H7 (cell line): ENCODE measurements around the gene RAP1GAP2. TPM values are rescaled to one million over a fixed set of nuclear protein-coding genes. Genes with fewer than 3 reads are reported as not detected.
A peak's percentile ranks its signal among the peaks of the same experiment; 100 is the strongest.

Experiments used
- DNase-seq: peaks from one replicate; pipeline ENCODE4 v3.0.0; 2012
- H3K27me3 ChIP-seq: 2 replicates; pipeline ENCODE4 v1.6.0; 2011; ENCODE audit warnings: mild to moderate bottlenecking, low read length; ENCODE audit not compliant: control insufficient read depth, insufficient read depth
- H3K36me3 ChIP-seq: replicated peaks from 2 replicates; pipeline ENCODE4 v1.5.1; 2011; ENCODE audit warnings: low read length; ENCODE audit not compliant: control insufficient read depth, insufficient read depth
- H3K4me3 ChIP-seq: 2 replicates; pipeline ENCODE4 v1.5.1; 2011; ENCODE audit warnings: low read depth, mild to moderate bottlenecking, control low read depth, low read length, moderate library complexity; ENCODE audit not compliant: insufficient read depth
- total RNA-seq: library from RNA; depleted of rRNA; stranded (reverse); fragments of >200 nt; shearing (Covaris generic); gene quantifications from 2 replicates; pipeline ENCODE4 v1.2.3, GENCODE V29; 2014

RAP1GAP2 gene
- total RNA-seq, 1 experiment from 2014 or later, result 35.5 TPM

DNA sequence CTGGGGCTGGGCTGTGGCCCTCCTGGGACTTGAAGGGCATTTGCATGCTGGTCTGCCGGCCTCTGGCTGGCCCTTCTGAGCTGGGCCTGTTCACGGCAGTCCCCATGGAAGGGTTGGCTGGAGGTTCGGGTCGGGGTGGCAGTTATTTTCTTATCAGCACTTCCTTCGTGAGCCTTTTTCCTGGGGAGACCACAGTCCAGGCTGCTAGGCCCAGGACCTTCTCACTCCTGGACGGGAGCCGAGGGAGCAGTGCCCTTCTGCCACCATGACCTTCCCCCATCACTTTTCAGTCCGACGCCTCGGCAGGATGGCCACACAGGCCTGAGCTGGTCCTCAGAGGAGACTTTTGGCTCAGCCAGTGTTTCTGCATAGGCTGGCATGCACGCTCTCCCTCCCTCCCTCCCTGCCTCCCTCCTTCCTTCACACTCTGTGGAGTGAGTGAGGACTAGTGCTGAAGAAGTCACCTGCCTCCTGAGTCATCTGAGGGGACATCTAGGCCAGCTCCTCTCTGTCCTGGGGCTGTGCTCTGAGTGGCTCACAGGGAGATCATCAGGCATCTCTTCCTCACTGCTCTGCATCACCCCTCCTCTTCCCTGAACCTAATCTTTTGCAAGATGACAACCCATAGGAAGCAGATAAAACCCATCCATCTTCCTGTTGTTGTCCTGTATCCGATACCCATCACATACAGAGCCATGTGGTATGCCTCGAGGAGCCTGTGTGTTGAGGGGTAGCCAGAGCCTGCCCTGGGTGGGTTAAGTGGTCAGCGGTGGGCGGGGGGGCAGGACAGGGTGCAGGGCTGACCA, 109.7 kb downstream of the RAP1GAP2 start:
- no peak for DNase-seq
- peaks cover 5% of the 10 kb centered on the region for H3K36me3 ChIP-seq
- H3K4me3 ChIP-seq, result no peak overlapping the region
- no peaks in the 10 kb centered on the region for H3K27me3 ChIP-seq

DNA sequence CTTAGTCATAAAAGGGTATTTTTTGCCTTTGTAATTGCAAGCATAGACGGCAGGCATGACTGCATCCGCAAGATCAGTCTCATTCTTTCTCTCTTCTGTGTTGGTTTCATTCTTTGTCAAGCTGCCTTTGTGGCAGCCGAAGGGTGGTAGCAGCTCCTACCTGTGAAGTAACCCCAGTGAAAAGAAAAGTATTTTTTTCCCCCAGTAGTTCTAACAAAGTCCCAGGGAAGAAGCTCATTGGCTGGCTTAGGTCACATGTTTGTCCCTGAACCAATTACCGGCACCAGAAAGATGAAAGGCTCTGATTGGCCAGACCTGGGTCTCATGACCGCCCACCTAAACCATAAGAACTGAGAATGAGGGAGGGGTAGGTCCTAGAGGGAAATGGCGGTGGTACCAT, 110.7 kb downstream of the RAP1GAP2 start:
- peaks cover 5% of the 10 kb centered on the region for H3K36me3 ChIP-seq
- no peak overlapping the region for H3K4me3 ChIP-seq
- DNase-seq, result no peak
- no peaks in the 10 kb centered on the region for H3K27me3 ChIP-seq

DNA sequence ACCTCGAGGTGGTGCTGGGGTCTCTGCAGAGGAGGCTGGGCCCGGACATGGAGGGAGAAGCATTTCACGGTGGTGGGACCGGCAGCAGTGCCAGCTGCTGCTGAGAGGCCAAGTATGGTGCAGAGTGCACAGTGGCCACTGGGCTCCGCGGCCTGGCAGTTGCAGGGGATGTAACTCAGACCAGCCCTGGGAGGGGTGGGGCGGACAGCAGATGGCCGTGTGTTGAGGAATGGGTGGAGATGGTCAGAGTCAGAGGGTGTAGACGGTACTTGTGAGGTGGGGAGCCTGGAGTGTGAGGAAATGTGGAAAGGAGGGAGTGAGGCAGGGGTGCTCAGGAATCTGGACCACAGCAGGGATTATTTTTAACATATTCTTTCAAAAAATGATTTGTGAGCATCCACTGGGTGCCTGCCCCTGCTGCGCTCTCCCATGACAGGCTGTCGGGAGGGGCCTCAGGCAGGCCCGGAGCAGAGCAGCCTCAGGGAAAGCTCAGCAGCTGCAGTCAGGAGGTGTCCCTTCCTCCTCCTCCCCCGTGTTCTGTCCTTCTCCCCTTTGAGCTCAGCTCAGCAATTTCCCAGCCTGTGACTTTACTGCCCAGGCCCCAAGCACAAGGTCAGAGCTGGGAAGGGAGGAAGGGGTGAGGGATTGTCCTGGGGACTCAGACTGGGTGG, 113.1 kb downstream of the RAP1GAP2 start:
- no peak overlapping the region for H3K4me3 ChIP-seq
- DNase-seq, result no peak
- H3K36me3 ChIP-seq, result peaks cover 5% of the 10 kb centered on the region
- H3K27me3 ChIP-seq, result no peaks in the 10 kb centered on the region

DNA sequence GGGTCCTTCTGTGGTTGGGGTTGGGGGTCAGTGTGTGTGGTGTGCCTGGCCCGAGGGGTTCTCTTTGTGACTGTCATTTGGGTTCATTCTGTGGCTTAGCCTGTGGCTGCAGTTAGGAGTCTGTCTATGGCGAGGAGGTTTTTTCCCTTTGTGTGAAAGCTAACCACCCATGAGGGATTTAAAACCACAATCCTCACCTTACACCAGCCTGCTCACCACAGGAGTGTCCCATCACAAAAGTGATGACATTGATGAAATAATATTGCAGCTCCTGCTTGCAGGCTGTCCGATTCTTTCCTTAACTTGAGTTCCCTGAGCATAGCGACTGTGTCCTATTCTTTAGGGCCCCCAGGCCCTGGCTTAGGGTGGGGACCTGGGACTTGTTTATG, 113.6 kb downstream of the RAP1GAP2 start:
- Histone ChIP-seq H3K36me3 (peaks cover 5% of the 10 kb centered on the region), H3K4me3 (no peak overlapping the region), H3K27me3 (no peaks in the 10 kb centered on the region)
- no peak for DNase-seq

DNA sequence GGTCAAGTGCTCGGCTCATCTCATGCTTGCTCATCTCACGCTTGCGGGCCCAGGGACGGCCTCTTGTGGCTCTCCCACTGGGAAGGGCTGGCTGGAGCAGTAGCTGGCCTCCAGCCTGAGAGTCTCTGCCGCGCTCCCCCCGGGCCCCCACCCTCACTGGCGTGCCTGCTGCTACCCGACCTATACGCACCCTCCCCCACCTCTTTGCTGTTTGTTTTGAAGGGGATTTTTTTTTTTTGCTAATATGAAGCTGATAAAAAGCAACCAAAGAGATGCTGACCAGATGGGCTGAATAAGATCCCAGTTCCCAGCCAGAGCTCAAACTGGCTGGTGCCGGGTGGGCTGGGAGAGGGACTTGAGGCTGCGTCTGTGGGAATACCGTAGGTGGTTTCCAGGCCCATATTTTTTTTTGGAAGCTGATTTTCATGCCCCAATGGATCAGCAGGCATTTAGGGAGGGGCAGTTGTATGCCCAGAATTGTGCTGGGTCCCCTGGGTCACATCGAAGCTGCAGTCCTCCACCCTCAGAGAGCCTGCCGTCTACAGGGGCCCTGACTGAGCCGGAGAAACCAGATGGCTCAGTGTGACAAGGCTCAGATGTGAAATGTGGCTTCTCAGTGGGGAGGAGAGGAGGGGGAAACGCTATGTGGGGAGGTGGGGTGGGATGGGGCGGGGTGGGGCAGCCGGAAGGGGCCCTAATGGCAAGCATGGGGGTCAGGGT, 115.0 kb downstream of the RAP1GAP2 start:
- Histone ChIP-seq H3K4me3 (no peak overlapping the region), H3K36me3 (peaks cover 2% of the 10 kb centered on the region), H3K27me3 (no peaks in the 10 kb centered on the region)
- no peak for DNase-seq

DNA sequence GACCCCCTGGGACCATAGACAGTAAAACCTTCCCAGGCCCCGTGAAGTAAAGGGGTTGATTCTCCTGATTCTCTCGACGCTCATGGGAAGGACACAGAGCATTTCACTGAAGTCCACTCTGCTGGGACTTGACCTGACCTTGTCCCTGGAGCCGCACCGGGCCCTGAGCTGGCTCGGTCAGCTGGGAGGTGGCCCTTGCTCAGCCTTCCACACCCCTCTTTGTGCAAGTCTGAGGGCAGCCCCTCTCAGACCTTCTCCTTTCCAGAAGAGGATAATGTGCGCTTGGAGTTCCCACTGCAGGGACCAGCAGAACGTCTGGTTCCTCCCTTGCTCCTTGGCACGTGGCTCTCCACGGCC, 115.5 kb downstream of the RAP1GAP2 start:
- Histone ChIP-seq H3K4me3 (no peak overlapping the region), H3K27me3 (no peaks in the 10 kb centered on the region), H3K36me3 (peaks cover 2% of the 10 kb centered on the region)
- DNase-seq, result no peak

DNA sequence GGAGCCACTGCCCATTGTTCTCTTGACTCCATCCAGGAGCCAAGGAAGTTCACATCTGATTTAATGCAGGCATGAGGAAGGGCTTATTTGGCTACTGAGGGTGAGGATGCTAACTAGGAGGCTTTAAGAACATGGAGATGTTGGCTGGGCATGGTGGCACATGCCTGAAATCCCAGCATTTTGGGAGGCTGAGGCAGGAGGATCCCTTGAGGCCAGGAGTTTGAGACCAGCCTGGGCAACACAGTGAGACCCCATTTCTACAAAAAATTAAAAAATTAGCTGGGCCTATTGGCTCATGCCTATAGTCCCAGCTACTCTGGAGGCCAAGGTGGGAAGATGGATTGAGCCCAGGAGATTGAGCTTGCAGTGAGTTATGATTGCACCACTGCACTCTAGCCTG, 116.5 kb downstream of the RAP1GAP2 start:
- Histone ChIP-seq H3K36me3 (peaks cover 2% of the 10 kb centered on the region), H3K27me3 (no peaks in the 10 kb centered on the region), H3K4me3 (no peak overlapping the region)
- no peak for DNase-seq

DNA sequence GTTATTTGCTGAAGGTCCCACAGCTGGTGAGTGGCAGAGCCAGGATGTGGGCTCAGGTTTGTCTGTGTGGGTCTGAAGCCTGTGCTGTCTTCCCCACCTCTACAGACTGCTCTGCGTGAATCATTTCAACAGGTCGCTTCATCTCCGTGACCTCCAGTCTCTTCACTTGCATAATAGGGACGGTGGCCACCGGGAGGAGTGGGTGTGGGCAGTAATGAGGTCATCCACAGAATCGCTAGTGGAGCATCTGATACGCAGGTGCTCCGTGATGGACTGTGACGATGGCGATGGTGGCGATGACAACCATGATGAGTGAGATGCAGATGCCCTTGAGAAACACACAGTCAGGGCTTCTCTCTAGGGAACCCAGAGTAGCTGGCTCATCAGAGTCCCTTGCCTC, 120.2 kb downstream of the RAP1GAP2 start:
- no peak for DNase-seq
- Histone ChIP-seq H3K27me3 (no peaks in the 10 kb centered on the region), H3K4me3 (no peak overlapping the region), H3K36me3 (no peaks in the 10 kb centered on the region; the same call in none of the 2 replicates)

DNA sequence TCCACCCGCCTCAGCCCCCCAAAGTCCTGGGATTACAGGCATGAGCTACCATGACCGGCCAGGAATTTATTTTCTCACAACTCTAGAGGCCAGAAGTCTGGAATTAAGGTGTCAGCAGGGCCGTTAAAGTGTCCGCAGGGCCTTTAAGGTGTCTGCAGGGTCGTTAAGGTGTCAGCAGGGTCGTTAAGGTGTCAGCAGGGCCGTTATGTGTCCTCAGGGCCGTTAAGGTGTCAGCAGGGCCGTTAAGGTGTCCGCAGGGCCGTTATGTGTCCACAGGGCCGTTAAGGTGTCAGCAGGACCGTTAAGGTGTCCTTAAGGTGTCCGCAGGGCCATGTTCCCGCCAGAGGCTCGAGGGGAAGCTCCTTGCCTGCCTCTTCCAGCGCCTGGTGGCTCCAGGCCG, 125.2 kb downstream of the RAP1GAP2 start:
- no peak for DNase-seq
- H3K4me3 ChIP-seq, result no peak overlapping the region

DNA sequence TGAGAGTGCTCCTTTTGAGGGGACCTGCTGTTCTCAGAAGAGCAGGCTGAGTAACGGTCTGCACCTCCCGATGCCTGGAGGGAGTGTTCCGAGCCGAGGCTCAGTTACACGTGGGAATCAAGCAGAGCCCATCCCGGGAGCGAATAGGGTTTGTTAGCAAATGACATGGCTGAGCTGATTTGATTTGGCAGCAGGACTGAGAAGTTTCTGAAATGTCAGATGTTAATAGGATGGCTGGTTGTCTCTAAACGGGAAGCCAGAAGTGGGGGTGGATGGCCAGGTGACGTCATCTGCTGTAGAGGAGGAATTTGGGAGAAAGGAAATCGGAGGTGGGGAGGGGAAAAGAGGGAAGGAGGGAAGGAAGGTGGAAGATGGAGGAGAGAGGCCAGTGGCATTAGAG, 128.0 kb downstream of the RAP1GAP2 start:
- no peaks in the 10 kb centered on the region for H3K27me3 ChIP-seq
- DNase-seq, result peak; percentile 76
- H3K4me3 ChIP-seq, result no peak overlapping the region
- peaks cover 1% of the 10 kb centered on the region; the same call in 1 of the 2 replicates for H3K36me3 ChIP-seq

More for the DNA sequence above, 125.2 kb downstream of the RAP1GAP2 start:
- no peaks in the 10 kb centered on the region for H3K27me3 ChIP-seq
- H3K36me3 ChIP-seq, result peaks cover 1% of the 10 kb centered on the region; the same call in 1 of the 2 replicates

DNA sequence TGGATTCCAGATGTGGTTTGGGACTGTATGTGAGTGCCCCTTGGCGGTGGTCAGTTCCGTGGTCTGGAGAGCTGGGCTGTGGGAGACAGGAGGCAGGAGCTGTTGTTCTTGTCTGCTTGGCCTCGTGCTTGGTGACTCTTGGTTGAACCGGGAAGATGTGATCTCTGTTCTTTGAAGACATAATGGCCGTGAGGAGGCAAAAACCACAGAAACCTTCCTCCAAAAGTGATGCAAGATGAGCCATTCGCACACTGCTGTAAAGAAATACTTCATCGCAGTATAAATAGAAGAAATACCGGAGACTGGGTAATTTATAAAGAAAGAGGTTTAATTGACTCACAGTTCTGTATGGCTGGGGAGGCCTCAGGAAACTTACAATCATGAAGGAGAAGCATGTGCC, 128.8 kb downstream of the RAP1GAP2 start:
- DNase-seq, result no peak
- Histone ChIP-seq H3K36me3 (peaks cover 1% of the 10 kb centered on the region; the same call in 1 of the 2 replicates), H3K27me3 (no peaks in the 10 kb centered on the region), H3K4me3 (no peak overlapping the region)

DNA sequence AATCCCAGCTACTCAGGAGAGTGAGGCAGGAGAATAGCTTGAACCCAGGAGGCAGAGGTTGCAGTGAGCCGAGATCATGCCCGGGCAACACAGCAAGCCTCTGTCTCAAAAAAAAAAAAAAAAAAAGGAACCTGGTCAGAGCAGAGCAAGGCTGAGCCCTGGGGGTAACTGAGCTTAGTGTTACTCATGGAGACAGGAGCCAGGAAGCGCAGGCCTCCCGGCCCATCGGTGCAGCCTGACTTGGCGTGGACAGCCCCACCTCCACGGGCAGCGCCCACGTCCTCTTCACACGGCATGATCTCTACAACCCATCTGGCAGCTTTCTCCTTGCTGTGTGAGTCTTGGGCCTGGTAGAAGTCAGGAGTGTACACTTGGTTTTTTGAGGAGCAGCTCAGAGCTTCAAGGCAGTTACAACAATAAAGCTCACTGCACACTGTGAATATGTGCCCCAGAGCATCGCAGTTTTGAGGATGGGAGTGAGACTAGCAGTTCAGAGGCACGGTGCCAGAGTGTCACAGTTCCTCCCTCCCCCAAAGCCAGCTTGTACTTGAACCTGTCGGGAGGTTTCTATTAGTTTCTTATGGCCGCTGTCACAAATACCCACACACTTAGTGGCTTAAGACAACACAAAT, 129.9 kb downstream of the RAP1GAP2 start:
- H3K27me3 ChIP-seq, result no peaks in the 10 kb centered on the region
- peaks cover 1% of the 10 kb centered on the region; the same call in 1 of the 2 replicates for H3K36me3 ChIP-seq
- H3K4me3 ChIP-seq, result no peak overlapping the region
- DNase-seq, result no peak

DNA sequence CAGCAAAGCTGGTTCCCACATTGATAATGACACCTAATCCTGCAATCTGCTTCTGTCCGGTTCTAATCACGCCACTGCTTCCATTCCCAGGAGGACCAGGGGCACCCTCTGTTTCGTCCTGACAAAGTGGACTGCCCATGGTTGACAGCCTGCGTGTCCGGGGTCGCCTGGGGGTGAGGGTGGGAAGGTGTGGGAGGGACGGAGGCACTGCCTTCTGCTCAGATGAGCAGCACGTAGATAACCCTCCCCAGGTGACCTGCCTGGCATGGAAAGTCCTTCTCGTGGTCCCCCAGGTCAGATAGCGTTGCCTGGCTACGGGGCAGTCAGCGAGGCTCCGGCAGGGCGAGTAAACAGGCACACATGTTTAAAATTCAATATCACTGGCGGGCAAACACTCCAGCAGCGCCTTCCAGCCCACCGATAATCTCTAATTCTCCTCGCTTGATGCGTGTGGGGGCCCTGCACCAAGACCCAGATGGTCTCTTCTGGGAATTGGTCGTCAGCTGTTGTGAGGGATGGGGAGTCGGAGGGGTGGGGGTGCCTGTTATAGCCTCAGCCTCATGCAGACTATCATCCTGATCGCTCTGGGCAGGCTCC, 132.2 kb downstream of the RAP1GAP2 start:
- no peak for DNase-seq
- no peak overlapping the region for H3K4me3 ChIP-seq
- no peaks in the 10 kb centered on the region for H3K27me3 ChIP-seq
- peaks cover 1% of the 10 kb centered on the region; the same call in 1 of the 2 replicates for H3K36me3 ChIP-seq

DNA sequence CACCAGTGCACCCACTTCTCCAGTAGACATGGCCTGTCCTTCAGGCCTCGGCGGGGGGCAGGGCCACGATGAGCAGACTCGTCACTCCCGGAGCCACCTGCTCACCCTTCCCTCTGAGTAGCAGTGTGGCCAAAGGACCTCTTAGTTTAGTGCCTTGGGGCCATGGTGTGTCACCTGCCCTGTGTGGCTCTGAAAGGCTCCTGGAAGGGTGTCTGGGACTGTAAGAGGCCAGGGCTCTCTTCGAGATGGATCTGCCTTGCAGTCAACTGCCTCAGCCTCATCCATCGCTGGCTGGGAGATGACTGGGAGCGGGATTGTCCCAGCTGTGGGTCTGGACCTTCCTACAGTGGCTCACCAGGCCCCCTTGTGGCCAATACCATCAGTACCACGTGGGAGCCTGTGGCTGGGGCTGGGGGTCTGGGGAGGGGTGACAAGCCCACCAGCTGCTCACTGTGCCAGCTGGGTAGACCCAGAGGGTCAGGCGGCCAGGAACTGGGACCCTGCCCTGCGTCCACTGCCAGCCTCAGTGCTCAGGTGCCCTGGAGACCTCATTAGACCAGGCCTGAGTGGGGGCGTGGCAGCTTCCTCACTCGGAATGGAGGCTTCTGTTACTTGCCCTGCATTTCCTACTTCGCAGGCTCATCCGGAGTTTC, 133.8 kb downstream of the RAP1GAP2 start:
- H3K4me3 ChIP-seq, result no peak overlapping the region
- peak; percentile 95 for DNase-seq

More for the DNA sequence above, 133.8 kb downstream of the RAP1GAP2 start:
- Histone ChIP-seq H3K27me3 (no peaks in the 10 kb centered on the region), H3K36me3 (no peaks in the 10 kb centered on the region; the same call in 1 of the 2 replicates)
